ENCODE results near the gene CSTA.

Gene CSTA

GRCh38 chr3:122383771-122384697, 59.0 kb downstream of the CSTA start, which contains the start of gene FAM162A:
FAM162A (plus strand) TSS chr3:122384182; CDS start chr3:122384266, 84 bp downstream.
- FAIRE-seq (peak; percentile 98), DNase-seq (ENCODE audit: insufficient read length) (peak; percentile 79)
- TF ChIP-seq POLR2A (IDR thresholded peaks at IDR 0.05; ENCODE audit: low read depth, low read length) = peak; percentile 88
- peak; percentile 73; the same call in 1 of the 2 replicates for TF ChIP-seq POLR2AphosphoS5 (IDR thresholded peaks at IDR 0.05; ENCODE audit: low read depth, low read length)
- TF ChIP-seq TAF1 (IDR thresholded peaks at IDR 0.05; ENCODE audit: borderline replicate concordance, low read depth, low read length) = peak; percentile 59; the same call in 1 of the 2 replicates

GRCh38 chr3:122387709-122388108, 62.7 kb downstream of the CSTA start:
- TF ChIP-seq POLR2A (IDR thresholded peaks at IDR 0.05; ENCODE audit: low read depth, low read length) = no peak
- no peak for TF ChIP-seq TAF1 (IDR thresholded peaks at IDR 0.05; ENCODE audit: borderline replicate concordance, low read depth, low read length)
- no peak for TF ChIP-seq POLR2AphosphoS5 (IDR thresholded peaks at IDR 0.05; ENCODE audit: low read depth, low read length)
- no peak for DNase-seq (ENCODE audit: insufficient read length)
- FAIRE-seq = no peak

GRCh38 chr3:122389197-122389596, 64.1 kb downstream of the CSTA start:
- DNase-seq (ENCODE audit: insufficient read length) (no peak), FAIRE-seq (no peak)
- TF ChIP-seq TAF1 (IDR thresholded peaks at IDR 0.05; ENCODE audit: borderline replicate concordance, low read depth, low read length) = no peak
- no peak for TF ChIP-seq POLR2A (IDR thresholded peaks at IDR 0.05; ENCODE audit: low read depth, low read length)
- no peak for TF ChIP-seq POLR2AphosphoS5 (IDR thresholded peaks at IDR 0.05; ENCODE audit: low read depth, low read length)

- FAIRE-seq = no peak
- no peak for DNase-seq (ENCODE audit: insufficient read length)
- TF ChIP-seq POLR2AphosphoS5 (IDR thresholded peaks at IDR 0.05; ENCODE audit: low read depth, low read length) = no peak
- TF ChIP-seq POLR2A (IDR thresholded peaks at IDR 0.05; ENCODE audit: low read depth, low read length) = no peak
- TF ChIP-seq TAF1 (IDR thresholded peaks at IDR 0.05; ENCODE audit: borderline replicate concordance, low read depth, low read length) = no peak
These were observed 64.8 kb downstream of the CSTA start for GRCh38 chr3:122389892-122390291.

GRCh38 chr3:122390665-122391064, 65.6 kb downstream of the CSTA start:
- TF ChIP-seq POLR2A (IDR thresholded peaks at IDR 0.05; ENCODE audit: low read depth, low read length) = no peak
- TF ChIP-seq TAF1 (IDR thresholded peaks at IDR 0.05; ENCODE audit: borderline replicate concordance, low read depth, low read length) = no peak
- no peak for TF ChIP-seq POLR2AphosphoS5 (IDR thresholded peaks at IDR 0.05; ENCODE audit: low read depth, low read length)
- FAIRE-seq = no peak
- DNase-seq (ENCODE audit: insufficient read length) = no peak
